Fibroblast of peridontal ligament (primary cell): Measurements from ENCODE around the gene WDHD1.

Source experiments
- DNase-seq: peaks from one replicate; pipeline ENCODE4 v3.0.0-alpha.2; 2010; ENCODE audit errors: extremely low read depth

WDHD1 gene

GRCh38 chr14:55026793-55027561 lies at the start of gene WDHD1, which contains the start of gene SOCS4:
TSS of gene WDHD1 (minus strand) at chr14:55027099. CDS start at chr14:55026787, 312 bp downstream.
TSS of gene SOCS4 (plus strand) at chr14:55027236. CDS start at chr14:55043042, 15,806 bp downstream.
- peak; percentile 84 for DNase-seq

- peak; percentile 65 for DNase-seq
Measured at GRCh38 chr14:55075628-55076175, 48.8 kb upstream of the WDHD1 start.

- DNase-seq, result no peak
Measured at GRCh38 chr14:55074662-55075061, 47.8 kb upstream of the WDHD1 start.

- DNase-seq, result peak; percentile 90
Measured at GRCh38 chr14:55073856-55074255, 47.0 kb upstream of the WDHD1 start.

- DNase-seq, result peak; percentile 86
Measured at GRCh38 chr14:55071870-55072640, 45.2 kb upstream of the WDHD1 start.

GRCh38 chr14:55070981-55071411 lies 44.1 kb upstream of the WDHD1 start:
- no peak for DNase-seq

- DNase-seq, result no peak
Measured at GRCh38 chr14:55066223-55066622, 39.3 kb upstream of the WDHD1 start.

- DNase-seq, result peak; percentile 85
Measured at GRCh38 chr14:55065411-55065810, 38.5 kb upstream of the WDHD1 start.

- DNase-seq, result peak; percentile 90
Measured at GRCh38 chr14:55064896-55065295, 38.0 kb upstream of the WDHD1 start.

- DNase-seq, result no peak
Measured at GRCh38 chr14:55062517-55063351, 35.8 kb upstream of the WDHD1 start.

- no peak for DNase-seq
Measured at GRCh38 chr14:55059333-55059732, 32.4 kb upstream of the WDHD1 start.

- no peak for DNase-seq
Measured at GRCh38 chr14:55057919-55058318, 31.0 kb upstream of the WDHD1 start.

- DNase-seq, result no peak
Measured at GRCh38 chr14:55054098-55054497, 27.2 kb upstream of the WDHD1 start.

- no peak for DNase-seq
Measured at GRCh38 chr14:55053500-55053899, 26.6 kb upstream of the WDHD1 start.

GRCh38 chr14:55053018-55053417 lies 26.1 kb upstream of the WDHD1 start:
- no peak for DNase-seq

GRCh38 chr14:55052269-55052930 lies 25.5 kb upstream of the WDHD1 start:
- DNase-seq, result peak; percentile 65

- peak; percentile 89 for DNase-seq
Measured at GRCh38 chr14:55051423-55052268, 24.7 kb upstream of the WDHD1 start, which contains the start of gene MAPK1IP1L. TSS of gene MAPK1IP1L (plus strand) at chr14:55051647. CDS start at chr14:55061684, 10,037 bp downstream.

GRCh38 chr14:55051165-55051422 lies 24.2 kb upstream of the WDHD1 start:
- no peak for DNase-seq

GRCh38 chr14:55048900-55049436 lies 22.1 kb upstream of the WDHD1 start:
- no peak for DNase-seq
